Medulla oblongata (tissue), 1 donor: ENCODE measurements around the gene ALK.

Experiments
- DNase-seq: peaks from one replicate; pipeline ENCODE4 v3.0.0-alpha.2; 2015; ENCODE audit errors: extremely low spot score

Gene ALK

DNA sequence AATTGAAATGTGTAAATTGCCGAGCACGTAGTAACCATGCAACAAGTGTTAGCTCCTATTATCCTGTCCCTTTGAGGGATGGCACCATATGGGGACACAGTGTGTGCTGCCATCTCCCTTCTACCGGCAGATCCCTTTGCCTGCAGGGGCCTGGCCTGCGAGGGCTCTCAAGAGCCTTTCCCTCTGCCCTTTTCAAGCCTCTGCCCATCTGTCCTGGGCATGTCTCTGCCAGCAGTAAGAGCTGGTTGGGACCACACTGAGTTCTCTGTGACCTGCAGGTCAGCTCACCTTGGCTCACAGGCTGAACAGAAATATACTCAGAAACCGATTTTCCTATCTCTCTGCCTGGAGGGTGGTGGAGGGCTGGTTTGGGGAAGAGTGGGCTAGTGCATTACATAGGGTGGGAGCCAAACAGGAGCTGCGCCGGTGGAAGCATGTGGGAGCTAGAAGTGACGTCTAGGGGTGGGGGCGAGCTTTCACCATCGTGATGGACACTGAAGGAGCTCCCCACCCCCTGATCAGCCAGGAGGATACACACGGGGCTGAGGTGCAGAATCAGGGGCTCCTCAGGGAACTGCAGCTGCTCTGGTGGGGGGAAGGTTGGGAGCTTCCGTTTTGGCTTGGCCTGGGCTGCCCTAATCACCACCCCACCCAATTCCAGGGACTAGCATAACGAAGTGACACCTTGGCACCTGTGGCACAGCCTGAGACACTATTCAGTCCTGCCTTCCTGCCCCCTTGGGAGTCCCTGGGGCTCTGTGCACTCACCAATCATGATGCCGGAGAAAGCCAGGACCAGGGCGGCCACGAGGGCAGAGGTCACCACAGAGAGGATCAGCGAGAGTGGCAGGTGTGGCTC, 696.5 kb downstream of the ALK start:
- DNase-seq = no peak

DNA sequence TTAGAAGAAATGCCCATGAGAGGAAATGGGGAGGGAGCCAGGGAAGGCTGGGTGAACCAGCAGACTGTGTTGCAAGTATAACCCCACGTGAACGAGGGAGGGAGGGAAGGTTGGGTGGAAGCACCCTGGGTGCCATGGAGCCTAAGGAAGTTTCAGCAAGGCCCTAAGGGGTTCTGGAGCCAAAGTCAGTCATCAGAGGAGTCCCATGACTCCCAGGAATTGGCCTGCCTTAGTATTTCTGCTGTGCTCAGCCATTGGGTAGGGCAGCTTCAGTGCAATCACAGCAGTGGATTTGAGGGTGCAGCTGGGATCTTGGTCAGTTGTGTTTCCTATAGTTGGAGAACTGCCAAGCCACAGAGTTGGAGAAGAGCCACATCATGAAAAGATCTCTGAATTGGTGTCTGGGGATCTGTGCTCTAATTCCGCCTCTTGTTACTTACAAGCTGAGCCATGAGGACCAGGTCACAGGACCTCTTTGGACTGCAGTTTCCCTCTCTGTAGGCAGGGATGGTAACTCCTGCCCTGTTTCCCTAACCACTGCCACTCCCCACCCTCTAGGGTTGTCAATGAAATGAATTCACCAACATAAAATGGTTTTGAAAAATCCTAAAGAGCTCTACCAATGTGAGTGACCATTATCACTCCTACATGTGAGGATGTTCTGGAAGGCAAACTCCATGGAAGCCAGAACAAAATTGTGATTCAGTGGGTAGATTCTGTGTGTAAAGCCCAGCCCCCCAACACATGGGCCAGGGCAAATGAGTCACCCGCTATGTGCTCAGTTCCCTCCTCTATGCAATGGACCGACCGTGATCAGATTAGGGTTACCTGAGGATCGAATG, 697.3 kb downstream of the ALK start:
- peak; percentile 70 for DNase-seq

GRCh38 chr2:29223257-29223656, 698.1 kb downstream of the ALK start:
- DNase-seq = no peak

DNA sequence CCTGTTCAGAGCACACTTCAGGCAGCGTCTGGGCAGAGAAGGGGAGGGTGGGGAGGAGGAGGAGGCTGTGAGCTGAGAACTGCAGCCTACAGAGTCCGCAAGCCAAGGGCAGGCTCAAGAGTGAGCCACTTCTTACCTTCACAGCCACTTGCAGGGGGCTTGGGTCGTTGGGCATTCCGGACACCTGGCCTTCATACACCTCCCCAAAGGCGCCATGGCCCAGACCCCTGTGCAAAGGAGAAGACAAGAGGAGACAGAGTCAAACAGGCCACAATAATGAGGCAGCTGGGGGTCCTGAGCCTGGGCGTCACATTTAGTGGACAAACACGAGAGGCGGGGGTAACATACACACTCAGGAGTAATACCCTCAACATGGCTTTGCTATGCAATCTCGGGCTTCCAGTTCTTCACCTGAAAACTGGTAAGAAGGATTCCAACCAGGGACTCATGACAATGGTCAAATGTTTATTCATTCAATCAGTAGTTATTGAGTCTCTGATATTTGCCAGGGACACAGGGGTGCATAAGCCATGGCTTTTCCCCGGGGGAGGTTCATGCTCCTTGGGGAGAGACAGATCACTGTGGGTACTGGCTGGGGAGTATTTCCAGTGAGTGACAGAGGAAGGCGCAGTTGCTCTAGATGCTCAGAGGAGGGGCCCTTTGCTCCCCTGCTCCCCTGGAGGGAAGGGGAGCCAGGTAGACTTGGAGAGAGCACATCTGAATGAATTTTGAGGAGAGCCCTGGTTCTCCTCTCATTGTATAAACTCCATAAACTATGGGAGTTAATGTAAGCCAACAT, 698.8 kb downstream of the ALK start:
- DNase-seq = no peak

- no peak for DNase-seq
Measured at GRCh38 chr2:29220506-29221270, 700.7 kb downstream of the ALK start.

- no peak for DNase-seq
Measured at GRCh38 chr2:29219374-29219773, 702.0 kb downstream of the ALK start.

- no peak for DNase-seq
Measured at GRCh38 chr2:29218550-29219125, 702.7 kb downstream of the ALK start.

GRCh38 chr2:29218071-29218470, 703.3 kb downstream of the ALK start:
- no peak for DNase-seq

GRCh38 chr2:29216609-29216909, 704.8 kb downstream of the ALK start:
- no peak for DNase-seq

- DNase-seq = no peak
Measured at GRCh38 chr2:29215739-29216608, 705.4 kb downstream of the ALK start.

- DNase-seq = no peak
Measured at GRCh38 chr2:29215073-29215472, 706.3 kb downstream of the ALK start.

- no peak for DNase-seq
Measured at GRCh38 chr2:29213888-29214291, 707.5 kb downstream of the ALK start.

GRCh38 chr2:29212009-29212408, 709.4 kb downstream of the ALK start:
- no peak for DNase-seq

DNA sequence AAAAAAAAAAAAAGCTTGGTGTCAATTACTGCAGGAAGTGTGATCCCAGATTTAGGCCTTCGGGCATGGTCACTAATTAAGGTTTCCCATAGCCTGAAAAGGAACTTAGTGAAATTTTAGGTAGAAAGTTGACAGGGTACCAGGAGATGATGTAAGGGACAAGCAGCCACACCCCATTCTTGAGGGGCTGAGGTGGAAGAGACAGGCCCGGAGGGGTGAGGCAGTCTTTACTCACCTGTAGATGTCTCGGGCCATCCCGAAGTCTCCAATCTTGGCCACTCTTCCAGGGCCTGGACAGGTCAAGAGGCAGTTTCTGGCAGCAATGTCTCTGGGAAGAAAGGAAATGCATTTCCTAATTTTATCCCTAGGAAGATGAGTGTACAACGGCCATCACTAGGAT, 711.8 kb downstream of the ALK start:
- no peak for DNase-seq

DNA sequence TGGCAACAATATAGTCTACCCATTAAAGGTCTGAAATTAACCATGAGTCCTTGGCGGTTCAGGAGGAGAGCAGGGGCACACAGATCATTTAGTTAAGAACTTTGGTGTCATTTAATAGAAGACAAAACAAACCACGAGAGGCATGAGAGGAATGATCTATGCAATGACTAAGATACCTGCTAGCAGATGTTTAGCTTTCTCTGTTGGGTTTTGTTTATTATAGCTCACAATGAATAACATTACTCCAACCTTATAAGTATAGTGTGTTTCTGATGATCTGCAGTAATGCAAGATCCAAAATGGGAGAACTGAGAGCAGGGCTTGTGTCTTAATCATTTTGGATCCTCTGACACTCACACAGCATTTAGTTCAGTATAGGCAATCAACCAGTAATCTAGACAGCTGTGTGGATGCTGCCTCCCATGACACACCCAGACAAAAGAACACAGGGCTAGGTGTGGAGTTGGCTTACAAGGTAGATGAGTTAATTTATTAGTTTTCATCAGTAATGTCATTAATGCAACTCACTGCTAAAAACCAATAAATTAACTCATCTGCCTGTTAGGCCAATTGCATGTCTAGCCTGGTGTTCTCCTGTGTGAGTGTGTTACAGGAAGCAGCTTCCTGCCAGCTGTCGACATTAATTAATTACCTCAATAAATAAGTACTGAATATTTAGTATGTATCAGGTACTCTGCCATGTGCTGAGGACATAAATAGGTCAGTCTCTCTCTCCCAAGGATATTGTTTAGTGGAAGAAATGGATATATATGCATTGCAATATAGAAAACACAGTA, 713.8 kb downstream of the ALK start:
- no peak for DNase-seq

- no peak for DNase-seq
Measured at GRCh38 chr2:29206941-29207340, 714.4 kb downstream of the ALK start.

- DNase-seq = no peak
Measured at GRCh38 chr2:29202819-29203495, 718.4 kb downstream of the ALK start.

DNA sequence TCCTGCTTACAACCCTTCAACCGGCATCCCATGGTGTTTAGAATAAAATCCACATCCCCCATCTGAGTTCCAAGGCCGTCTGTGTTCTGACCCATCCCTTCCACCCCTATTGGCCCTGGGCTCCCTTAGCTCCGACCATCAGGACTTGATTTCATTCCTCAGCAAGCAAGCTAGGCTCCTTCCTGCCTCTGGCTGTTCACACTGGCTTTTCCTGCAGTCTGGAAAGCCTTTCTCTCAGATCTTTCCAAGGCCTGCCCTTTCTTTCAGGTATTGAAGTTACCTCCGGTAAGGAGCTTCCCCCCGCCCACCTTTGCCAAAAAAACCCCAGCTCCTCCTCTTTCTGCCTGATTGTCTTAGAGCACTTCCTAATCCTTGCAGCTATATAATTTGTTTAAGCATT, 719.4 kb downstream of the ALK start:
- no peak for DNase-seq
